ENCODE measurements around the gene CLASRP.

CLASRP gene

DNA sequence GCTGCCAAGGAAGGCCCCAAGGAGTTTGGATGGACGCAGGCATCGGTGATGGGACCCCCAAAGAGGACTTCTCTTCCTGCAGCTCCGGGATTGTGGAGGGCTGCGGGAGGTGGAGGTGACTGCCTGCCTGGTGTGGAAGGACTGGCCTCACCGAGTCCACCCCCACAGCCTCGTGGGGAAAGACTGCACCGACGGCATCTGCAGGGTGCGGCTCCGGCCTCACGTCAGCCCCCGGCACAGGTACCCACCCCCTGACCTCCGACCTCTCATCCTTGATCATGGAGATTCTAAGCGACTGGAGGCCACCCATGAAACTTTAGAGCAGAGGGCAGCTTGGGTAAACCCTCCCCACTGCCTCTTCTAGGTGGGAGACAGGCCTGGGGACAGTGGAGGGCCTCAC, 16.9 kb upstream of the CLASRP start:
- no peak for DNase-seq

DNA sequence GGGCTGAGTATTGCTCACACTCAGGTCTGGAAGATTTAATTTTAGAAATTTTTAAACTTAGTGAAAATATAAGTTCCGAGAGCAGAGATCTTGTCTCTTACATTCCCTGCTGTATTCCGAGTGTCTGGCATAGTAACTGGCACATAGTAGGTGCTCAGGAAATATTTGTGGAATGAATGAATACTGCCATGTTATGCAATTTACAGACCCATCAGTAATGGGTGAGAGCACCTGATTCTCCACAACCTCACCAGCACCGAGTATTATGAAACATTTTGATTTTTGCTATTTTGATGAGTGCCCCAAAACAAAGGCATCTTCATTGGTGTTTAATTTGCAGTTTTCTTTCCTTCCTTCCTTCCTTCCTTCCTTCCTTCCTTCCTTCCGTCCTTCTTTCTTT, 15.8 kb upstream of the CLASRP start:
- no peak for DNase-seq

DNA sequence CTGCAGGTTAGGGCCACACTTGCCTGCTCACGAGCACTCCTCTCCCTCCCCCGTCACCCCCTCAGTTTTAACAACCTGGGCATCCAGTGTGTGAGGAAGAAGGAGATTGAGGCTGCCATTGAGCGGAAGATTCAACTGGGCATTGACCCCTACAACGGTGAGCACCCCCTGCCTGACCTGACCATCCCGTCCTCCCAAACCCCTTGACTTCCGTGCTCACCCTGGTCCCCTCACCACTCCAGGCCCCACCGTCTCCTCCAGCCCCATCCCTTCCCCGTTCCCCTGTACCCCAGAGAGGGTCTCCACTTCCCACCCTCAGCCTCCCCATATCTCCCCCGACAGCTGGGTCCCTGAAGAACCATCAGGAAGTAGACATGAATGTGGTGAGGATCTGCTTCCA, 13.6 kb upstream of the CLASRP start:
- DNase-seq = no peak

DNA sequence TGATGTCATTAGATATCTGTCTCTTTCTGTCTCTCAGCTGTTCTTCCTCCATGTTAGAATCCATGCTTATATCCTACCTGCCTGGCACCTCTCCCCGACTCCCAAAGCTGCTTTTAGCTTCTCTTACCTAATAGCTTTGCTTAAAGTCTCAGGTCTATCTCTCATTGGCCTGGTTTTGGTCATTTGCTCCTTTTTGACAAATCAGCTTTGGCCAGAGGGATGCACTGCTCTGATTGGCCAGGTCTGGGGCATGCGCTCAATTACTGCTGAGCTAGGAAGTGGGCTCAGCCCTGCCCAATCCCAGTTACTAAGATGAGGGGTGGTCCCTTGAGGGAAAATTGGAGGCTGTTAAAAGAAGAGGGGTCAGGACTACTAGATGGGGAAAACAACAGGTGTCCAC, 11.5 kb upstream of the CLASRP start:
- DNase-seq = no peak

DNA sequence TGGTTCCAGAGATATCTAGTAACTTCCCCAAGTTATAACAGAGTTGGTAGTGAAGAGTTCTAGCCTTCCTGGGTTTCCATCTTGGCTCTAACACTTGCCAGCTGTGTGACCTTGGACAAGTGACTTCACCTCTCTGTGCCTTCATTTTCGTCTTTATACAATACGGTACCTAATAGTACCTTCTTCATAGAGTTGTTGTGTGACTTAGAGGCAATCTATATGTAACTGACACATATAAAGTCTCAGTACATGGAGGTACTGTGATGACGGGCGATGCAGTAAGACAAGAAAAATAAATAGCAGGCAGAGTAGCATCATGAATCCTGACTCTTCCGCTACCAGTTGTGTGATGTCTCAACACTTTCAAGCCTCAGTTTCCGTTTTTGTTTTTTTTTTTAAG, 8.0 kb upstream of the CLASRP start:
- DNase-seq = no peak

DNA sequence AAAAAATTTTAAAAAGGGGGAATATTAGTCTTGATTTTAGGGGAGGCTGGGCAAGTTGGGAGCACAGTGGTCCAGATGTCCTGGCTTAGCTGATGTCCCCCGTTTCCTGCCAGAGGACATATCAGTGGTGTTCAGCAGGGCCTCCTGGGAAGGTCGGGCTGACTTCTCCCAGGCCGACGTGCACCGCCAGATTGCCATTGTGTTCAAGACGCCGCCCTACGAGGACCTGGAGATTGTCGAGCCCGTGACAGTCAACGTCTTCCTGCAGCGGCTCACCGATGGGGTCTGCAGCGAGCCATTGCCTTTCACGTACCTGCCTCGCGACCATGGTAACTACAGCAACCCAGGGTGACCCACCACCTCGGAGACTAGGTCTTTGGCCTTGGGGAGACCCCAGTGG, 6.4 kb upstream of the CLASRP start:
- no peak for DNase-seq

DNA sequence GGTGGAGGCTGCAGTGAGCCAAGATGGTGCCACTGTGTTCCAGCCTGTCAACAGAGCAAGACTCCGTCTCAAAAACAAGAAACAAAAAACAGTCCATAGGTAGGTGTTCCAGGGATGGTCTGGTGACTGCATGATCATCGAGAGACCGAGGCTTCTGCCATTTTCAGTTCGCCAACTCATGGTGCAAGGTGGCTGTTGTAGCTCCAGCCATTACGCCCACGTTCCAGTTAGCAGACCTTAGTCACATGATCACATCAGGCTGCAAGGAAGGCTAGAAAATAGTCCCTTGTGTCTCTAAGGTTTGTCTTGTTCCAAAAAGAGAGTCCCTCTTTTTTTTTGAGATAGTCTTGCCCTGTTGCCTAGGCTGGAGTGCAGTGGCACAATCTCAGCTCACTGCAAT, 3.1 kb upstream of the CLASRP start:
- no peak for DNase-seq

DNA sequence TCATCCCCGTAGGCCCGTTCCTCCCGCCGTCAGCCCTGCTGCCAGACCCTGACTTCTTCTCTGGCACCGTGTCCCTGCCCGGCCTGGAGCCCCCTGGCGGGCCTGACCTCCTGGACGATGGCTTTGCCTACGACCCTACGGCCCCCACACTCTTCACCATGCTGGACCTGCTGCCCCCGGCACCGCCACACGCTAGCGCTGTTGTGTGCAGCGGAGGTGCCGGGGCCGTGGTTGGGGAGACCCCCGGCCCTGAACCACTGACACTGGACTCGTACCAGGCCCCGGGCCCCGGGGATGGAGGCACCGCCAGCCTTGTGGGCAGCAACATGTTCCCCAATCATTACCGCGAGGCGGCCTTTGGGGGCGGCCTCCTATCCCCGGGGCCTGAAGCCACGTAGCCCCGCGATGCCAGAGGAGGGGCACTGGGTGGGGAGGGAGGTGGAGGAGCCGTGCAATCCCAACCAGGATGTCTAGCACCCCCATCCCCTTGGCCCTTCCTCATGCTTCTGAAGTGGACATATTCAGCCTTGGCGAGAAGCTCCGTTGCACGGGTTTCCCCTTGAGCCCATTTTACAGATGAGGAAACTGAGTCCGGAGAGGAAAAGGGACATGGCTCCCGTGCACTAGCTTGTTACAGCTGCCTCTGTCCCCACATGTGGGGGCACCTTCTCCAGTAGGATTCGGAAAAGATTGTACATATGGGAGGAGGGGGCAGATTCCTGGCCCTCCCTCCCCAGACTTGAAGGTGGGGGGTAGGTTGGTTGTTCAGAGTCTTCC, 1.3 kb upstream of the CLASRP start:
- no peak for DNase-seq

DNA sequence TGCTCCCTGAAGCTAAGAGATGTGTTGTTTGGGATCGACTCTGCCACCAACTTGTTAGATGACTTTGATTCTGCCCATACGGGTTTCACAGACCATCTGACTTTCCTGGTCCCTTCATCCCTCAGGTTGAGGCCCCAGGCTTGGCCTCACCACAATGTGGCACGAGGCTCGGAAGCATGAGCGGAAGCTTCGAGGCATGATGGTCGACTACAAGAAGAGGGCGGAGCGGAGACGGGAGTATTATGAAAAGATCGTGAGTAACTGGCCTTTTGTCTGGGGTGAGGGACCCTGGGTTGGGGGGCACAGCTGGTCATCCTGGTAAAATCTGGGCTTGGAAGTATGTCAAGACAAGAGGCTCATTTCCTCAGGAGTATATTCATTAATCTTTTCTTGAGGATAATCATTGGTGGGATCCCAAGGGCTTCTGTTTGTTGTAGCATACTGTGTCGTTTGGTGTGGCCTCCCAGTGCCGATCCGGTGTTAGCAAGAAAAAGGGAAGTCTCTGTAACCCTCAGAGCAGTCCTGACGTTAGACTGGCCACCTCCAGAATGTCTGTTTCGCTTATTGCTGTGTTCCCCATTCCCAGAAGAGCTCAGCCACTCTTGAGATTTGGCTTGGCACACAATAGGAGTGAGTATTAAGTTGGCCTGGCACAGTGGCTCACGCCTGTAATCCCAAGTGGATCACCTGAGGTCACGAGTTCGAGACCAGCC, 1.4 kb downstream of the CLASRP start:
- DNase-seq = no peak

DNA sequence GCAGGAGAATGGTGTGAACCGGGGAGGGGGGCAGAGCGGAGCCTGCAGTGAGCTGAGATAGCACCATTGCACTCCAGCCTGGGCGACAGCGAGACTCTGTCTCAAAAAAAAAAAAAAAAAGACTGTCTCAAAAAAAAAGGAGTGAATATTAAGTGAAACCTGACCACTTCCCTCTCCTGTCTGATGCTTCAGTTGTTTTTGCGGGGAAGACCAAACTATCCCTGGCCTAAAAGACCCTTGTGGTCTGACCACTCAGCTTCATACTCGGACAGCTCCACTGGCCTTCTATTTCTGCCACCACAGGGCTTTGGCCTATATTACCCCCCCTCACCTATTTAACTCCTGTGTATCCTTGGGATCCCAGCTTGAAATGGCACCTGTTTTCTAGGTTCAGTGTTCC, 2.3 kb downstream of the CLASRP start:
- DNase-seq = no peak

DNA sequence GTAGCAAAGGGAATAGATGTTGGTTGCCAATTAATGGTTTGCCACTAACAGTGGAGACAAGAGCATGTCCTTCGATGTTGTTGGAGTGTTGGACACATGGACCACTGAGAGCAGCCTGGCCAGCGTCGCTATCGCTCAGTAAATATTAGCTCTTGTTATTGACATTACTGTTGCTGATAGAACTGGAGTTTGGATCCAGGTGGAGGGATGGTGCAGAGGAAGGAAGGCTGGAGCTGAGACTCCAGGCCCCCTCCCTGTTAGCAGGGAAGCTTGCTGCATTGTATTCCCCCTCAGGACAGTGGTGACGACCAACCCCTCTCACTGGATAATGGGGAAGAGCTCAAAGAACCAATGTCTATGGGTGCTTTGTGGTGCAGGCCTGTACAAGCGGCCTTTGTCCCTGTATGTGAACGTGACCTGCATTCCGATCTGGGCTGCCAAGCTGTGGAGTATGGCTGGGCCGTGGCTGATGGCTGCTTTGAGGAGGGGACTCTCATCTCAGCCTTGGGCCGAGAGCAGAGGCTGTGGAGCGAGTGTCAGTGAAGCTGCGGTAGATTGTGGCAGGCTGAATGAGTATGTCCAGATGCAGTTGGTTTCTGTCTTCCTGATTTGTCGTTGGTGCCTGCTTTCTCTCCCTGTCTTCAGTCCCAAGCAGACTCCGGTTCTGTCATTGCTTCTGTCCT, 7.0 kb downstream of the CLASRP start:
- DNase-seq = peak; percentile 59

DNA sequence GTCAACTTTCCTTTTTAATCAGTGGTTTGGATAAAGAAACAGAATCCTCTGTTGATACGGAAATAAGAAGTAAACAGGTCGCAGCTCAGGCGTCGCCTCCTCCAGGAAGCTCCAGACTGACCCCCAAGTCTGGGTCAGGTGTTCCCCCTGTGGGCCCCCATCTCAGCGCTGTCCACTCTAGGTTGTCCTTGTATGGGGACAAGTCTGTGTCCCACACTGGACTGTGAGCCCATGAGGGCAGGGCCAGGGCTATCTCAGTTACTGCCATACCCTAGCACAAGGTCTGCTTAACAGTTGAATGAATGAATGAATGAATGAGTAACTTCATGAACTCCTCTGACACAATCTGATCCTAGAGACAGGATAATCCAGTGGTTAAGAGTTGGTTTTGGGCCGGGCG, 7.5 kb downstream of the CLASRP start:
- DNase-seq = no peak

DNA sequence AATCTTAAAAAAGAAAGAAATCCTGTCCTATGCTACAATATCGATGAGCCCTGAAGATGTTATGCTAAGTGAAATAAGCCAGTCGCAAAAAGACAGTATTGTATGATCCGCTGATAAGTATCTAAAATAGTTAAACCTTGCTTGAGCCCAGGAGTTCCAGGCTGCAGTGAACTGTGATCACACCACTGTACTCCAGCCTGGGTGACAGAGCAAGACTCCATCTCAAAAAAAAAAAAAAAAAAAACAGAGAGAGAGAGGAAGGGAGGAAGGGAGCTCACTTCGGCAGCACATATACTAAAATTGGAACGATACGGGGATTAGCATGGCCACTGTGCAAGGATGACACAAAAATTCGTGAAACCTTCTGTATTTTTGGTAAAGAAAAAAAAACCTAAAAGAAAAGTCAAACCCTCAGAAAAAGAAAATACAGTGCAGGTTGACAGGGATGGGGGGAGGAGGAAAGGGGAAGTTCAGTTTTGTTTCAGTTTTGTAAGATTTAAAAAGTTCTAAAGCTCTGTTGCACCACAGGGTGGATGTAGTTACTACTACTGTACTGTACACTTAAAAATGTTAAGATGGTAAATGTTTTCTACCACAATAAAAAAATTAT, 8.4 kb downstream of the CLASRP start:
- no peak for DNase-seq

DNA sequence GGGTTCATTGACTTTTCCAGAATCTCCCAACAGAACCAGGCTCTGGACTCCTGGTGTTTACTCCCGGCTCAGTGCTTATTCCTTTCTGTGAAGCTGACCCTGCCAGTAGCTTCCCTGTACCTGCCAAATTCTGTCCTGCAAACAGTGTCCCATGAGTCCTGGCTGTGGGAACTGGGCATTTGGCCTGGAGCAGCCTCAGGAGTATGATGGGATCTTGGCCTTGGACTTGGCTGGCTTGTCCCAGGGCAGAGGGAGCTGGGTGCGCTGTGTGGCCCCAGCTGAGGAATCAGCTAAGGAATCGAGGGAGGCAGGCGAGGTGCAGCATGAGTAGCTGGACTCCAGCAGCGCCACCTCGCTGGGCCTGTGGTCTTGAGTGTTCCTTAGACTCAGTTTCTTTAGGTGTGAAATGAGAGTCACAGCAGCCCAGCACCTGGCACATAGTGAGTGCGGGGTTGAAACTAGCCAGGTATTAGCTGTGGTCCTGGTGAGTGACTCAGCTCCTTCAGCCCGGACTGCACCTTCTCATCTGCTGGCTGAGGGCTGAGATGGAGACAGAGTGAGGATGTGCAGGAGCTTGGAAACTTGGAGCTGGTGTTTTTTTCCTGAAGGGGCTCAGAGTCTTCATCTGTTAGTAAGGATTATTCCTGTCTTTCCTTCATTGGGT, 10.4 kb downstream of the CLASRP start:
- DNase-seq = no peak

DNA sequence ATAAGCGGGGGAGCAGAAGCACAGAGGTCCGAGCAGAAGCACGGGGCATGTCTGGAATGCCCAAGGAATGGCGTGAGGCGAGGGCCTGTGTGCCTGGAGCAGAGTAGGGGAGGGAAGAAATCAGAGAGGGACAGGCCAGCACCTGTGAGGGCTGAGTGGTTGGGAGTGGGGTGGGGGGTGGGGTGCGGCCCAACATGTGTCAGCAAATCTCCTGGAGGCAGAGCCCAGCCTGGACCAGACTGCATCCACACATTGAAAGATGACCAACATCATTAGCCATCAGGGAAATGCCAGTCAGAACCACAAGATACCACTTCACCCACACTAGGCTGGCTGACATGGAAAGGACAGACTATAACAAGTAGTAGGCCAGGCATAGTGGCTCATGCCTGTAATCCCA, 11.2 kb downstream of the CLASRP start:
- no peak for DNase-seq

DNA sequence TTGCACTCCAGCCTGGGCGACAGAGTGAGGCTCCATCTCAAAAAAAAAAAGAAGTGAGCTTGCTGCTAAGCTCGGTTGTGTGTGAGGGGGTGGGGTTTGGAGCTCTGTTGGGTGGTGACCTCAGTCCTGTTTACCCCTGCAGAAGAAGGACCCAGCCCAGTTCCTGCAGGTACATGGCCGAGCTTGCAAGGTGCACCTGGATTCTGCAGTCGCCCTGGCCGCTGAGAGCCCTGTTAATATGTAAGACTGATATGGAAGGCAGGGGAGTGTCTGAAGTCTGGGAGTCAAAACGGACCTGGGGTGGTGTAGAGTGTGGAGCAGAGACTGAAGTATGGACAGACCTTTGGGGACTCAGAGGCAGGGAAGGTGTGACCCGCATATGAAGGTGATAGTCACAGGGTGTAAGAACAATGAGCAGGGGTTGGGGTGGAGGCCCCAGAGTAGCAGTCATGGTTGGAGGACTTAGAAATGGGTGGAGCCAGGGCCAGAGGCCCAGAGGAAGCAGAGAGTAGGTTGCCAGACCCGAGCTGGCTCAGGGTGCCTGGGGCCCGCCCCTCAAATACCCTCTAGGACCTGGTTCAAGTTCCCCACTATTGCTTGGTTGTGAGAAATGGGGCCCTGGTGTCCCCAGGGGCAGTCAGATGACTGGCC, 13.2 kb downstream of the CLASRP start:
- no peak for DNase-seq

DNA sequence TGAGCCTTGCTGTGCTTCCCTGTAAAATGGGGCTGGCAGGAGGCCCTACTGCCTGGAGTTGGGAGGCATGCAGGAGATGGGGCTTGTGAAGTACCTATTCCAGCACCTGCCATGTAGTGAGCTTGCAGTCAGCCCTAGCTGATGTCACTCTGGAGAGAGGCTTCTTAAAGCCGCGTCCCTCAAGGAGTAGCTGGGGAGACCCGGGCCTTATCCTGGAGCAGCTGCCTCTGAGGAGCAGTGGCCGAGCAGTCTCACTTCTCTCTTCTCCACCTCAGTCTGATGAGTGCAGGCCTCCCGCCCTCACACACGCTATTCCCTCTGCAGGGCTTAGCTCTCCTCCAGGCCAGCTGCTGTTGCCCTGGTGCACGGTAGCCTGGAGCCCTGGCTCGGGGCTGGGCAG, 18.0 kb downstream of the CLASRP start:
- DNase-seq = no peak

DNA sequence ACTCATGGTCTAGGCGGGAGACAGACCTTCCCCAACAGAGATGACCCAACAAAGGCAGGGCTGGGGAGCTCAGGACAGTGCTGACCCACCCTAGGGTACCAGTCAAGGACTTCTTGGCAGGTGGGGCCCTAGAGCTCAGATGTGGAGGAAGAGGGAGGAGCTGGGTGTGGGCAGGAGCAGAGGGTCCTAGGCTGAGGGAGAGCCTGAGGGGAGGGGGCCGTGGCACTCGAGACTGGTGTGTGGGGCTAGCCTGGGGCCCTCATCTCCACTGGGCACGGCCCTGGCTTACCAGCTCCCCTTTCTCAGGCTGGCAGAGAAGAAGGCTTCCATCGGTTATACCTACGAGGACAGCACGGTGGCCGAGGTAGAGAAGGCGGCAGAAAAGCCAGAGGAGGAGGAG, 18.6 kb downstream of the CLASRP start:
- no peak for DNase-seq

DNA sequence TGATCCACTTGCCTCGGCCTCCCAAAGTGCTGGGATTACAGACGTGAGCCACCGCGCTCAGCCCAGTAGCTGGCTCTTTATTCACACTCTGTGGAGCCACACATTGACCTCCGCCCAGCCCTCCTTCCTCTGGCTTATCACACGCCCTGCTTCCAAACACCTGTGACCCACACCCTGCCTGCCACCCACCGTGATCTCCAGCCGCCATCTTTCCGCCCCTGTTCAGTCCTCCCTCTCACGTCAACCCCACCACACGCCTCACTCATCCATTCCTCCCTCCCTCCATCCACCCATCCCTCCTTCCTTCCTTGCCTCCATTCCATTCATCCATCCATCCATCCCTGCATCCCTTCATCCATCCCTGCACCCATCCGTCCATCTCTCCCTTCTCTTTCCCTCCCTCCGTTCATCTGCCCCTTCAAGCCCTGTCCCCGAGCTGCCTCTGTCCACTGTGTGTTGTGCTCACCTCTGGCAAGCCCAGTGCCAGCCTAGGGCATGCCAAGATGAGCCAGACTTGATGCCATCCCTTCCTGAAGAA, 19.8 kb downstream of the CLASRP start:
- no peak for DNase-seq

DNA sequence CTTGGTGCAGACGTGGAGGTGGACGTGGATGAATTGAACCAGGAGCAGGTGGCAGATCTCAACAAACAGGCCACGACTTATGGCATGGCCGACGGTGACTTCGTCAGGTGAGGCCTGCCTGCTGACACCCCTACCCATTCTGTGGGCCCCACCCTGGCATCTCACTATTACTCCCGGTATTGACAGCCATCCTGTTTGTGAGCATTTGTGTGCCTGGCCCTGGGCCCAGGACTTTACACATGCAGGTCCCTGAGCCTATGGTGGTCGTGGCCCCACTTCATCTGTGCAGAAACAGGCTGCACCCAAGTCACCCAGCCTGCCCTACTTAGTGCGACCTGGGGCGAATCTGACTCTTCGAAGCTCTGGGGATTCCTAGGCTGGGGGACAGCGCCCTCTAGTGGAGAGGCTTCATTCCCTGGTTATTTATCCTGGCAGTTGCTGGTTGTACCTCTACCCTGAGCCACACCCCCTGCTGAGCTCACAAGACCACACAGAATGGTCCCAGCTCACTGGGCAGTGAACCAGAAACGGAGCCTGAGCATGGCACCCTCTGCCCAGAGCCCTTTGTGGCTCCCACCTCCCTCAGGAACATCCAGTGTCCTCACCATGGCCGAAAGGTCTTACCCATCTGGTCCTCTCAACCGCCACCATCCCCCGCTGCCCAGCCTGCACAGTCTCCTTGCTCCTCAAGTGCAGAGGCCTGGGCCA, 20.6 kb downstream of the CLASRP start:
- DNase-seq = peak; percentile 19

DNA sequence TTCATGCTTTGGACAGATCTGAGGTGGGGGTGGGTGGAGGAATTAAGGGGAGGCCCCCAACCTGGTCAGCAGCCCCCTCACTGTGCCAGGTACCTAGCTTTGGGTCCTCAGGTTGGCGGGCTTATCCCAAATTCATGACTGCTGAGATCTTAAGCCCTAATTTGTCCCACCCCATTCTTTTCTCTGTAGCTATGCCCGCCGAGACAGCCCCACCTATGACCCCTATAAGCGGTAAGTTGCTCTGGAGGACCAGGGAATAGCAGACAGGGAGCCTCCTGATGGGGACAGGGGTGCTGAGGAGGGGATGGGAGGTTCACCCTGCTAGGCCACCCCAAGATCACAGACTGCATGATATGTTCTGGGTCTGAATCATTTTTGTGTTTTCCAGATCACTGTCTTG, 23.1 kb downstream of the CLASRP start:
- no peak for DNase-seq

Measured in DMS153 (cell line).